Endothelial cell (in vitro differentiated cells): ENCODE data around the gene SCD. TPM values are rescaled to one million over a fixed set of nuclear protein-coding genes. Genes with fewer than 3 reads are reported as not detected.

Experiments used
- DNase-seq: peaks from one replicate; pipeline ENCODE4 v3.0.0; 2021; ENCODE audit warnings: low spot score
- H3K27ac Mint-ChIP-seq: one replicate; pipeline ENCODE4 v1.8.0; 2021; ENCODE audit warnings: mixed read lengths, inconsistent platforms; ENCODE audit not compliant: unreplicated experiment
- H3K27me3 Mint-ChIP-seq: one replicate; pipeline ENCODE4 v1.8.0; 2021; ENCODE audit warnings: mild to moderate bottlenecking, moderate library complexity, mixed read lengths, inconsistent platforms; ENCODE audit not compliant: unreplicated experiment
- H3K36me3 Mint-ChIP-seq: one replicate; pipeline ENCODE4 v1.8.0; 2021; ENCODE audit warnings: mild to moderate bottlenecking, low read depth, mixed read lengths, inconsistent platforms; ENCODE audit not compliant: unreplicated experiment
- H3K4me1 Mint-ChIP-seq: one replicate; pipeline ENCODE4 v1.8.0; 2021; ENCODE audit warnings: mild to moderate bottlenecking, mixed read lengths, inconsistent platforms; ENCODE audit not compliant: unreplicated experiment
- H3K4me3 Mint-ChIP-seq: one replicate; pipeline ENCODE4 v1.8.0; 2021; ENCODE audit warnings: mild to moderate bottlenecking, mixed read lengths, inconsistent platforms; ENCODE audit not compliant: unreplicated experiment
- H3K9me3 Mint-ChIP-seq: one replicate; pipeline ENCODE4 v1.8.0; 2021; ENCODE audit warnings: mixed read lengths, inconsistent platforms; ENCODE audit not compliant: unreplicated experiment
- total RNA-seq: library from RNA; stranded (reverse); fragmentation: NEBNext Ultra II Directional; extraction: Animal tissue kit (Norgen Biotek cat#: 25700); gene quantifications from one replicate; pipeline ENCODE4 v1.2.1, GENCODE V29; 2021; ENCODE audit not compliant: unreplicated experiment
- TF ChIP-seq, protein P1 (sequence below): fragments of 200-600 bp; sonication (generic); IDR thresholded peaks from one replicate; pipeline ENCODE4 v1.5.0; 2021; ENCODE audit warnings: antibody characterized with exemption; ENCODE audit not compliant: unreplicated experiment

SCD gene
- total RNA-seq, 1 donor from 2014 or later = 627 TPM

DNA sequence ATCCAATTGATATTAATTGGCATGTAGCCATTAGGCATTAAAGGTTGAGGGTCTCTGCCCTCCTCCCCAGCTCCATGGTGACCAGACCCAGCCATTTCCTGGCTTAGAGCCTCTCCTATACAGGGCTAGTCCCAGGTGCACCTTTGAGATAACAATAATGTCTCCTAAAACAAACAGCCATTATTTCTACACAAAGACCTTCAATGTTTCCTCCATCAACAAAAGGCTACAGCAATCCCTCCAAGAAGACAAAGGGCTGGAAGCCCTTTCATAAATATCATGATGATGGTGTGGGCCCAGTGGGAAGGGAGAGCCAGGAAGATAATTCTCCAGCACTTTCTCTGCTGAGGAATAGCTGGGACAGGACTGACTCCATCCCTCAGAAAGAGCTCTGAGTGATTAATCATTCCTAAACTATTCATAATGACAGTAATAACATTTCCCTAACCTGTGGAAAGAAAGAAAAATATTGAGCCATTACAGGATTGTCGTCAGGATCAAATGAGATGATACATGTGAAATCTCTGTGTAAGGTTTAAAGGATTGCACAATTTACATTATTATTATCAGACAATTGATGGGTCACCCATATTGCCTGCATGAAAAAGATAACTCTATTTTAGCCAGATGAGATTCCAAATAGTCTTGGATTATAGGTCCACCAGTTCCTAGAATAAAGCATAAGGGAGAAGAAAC, 27.2 kb upstream of the SCD start:
- peaks cover 23% of the 10 kb centered on the region for H3K4me1 Mint-ChIP-seq
- H3K9me3 Mint-ChIP-seq = no peaks in the 10 kb centered on the region
- peaks cover 4% of the 10 kb centered on the region for H3K27me3 Mint-ChIP-seq
- no peaks in the 10 kb centered on the region for H3K36me3 Mint-ChIP-seq
- no peak overlapping the region for H3K4me3 Mint-ChIP-seq
- TF ChIP-seq, protein P1, sequence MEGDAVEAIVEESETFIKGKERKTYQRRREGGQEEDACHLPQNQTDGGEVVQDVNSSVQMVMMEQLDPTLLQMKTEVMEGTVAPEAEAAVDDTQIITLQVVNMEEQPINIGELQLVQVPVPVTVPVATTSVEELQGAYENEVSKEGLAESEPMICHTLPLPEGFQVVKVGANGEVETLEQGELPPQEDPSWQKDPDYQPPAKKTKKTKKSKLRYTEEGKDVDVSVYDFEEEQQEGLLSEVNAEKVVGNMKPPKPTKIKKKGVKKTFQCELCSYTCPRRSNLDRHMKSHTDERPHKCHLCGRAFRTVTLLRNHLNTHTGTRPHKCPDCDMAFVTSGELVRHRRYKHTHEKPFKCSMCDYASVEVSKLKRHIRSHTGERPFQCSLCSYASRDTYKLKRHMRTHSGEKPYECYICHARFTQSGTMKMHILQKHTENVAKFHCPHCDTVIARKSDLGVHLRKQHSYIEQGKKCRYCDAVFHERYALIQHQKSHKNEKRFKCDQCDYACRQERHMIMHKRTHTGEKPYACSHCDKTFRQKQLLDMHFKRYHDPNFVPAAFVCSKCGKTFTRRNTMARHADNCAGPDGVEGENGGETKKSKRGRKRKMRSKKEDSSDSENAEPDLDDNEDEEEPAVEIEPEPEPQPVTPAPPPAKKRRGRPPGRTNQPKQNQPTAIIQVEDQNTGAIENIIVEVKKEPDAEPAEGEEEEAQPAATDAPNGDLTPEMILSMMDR = no peak
- H3K27ac Mint-ChIP-seq = peak overlapping the region; percentile 48
- no peak for DNase-seq

DNA sequence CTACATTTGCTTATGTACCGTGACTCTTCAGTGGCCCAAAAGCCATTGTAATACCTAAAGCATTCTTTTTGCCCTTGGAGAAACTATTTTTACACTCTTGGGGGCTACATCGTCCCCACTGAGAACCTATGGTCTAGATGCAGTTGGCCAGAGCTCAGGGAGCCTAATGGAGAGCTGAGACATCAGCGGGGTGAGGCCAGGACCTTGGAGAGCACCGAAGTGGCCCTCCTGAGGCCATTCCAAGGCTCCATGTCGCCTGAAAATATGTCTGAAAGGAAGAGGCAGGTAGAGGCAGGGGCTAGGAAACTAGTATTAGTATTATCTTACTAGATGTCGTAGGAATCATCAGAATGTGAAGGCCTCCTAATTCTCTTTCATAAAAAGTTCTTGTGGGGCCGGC, 21.9 kb upstream of the SCD start:
- no peak overlapping the region for H3K4me3 Mint-ChIP-seq
- H3K36me3 Mint-ChIP-seq = no peaks in the 10 kb centered on the region
- H3K4me1 Mint-ChIP-seq = peaks cover 23% of the 10 kb centered on the region
- TF ChIP-seq, protein P1 = no peak
- DNase-seq = peak; percentile 59
- no peaks in the 10 kb centered on the region for H3K9me3 Mint-ChIP-seq
- H3K27me3 Mint-ChIP-seq = peaks cover 3% of the 10 kb centered on the region
- H3K27ac Mint-ChIP-seq = no peak overlapping the region

DNA sequence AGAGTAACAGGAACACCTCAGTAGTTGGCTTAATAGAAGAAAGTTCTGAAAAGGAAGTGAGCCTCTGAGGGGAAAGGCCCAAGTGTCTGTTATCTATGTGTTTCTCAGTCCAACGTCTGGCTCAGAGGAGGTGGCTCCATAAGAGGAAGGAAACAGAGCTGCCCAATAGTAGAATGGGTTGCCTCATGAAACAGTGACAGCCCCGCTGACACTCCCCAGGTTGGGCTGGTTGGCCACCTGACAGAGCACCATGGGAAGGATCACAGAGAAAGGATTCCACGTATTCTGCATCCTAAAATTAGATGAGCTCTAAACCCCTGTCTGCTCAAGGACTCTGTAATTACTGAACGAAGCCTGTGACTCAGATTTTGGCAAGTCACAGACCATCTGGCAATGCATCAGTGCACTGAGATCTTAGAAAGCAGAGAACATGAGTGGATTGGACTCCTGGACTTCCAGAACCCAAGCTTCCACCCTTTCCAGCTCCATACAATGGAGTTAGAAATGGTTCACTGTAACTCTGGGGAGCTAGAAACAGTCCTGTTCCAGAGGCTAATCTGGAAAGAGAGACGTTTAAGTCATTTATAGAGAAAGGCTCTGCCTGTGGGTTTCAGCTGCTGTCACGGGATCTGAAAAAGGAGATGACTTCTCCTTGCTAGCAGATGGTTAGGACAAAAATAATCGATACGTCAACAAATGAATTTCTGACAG, 19.9 kb upstream of the SCD start:
- Mint-ChIP-seq H3K27me3 (peaks cover 3% of the 10 kb centered on the region), H3K27ac (no peak overlapping the region), H3K4me1 (peaks cover 19% of the 10 kb centered on the region), H3K9me3 (no peaks in the 10 kb centered on the region), H3K36me3 (no peaks in the 10 kb centered on the region), H3K4me3 (no peak overlapping the region)
- DNase-seq = no peak
- TF ChIP-seq, protein P1 = no peak

DNA sequence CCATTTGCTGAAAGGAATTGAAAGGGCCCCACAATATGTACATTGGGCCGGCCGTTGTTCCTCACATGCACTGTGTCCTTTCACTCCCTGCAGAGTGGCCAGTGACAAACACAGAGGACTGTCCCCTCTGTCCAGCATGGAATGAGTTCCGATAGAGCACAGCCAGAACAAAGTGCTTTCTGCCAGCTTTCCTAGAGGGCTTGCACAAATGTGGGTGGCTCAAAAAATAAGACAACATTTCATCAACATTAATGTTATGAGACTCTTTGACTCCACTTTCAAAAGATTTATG, 19.4 kb upstream of the SCD start:
- Mint-ChIP-seq H3K4me3 (no peak overlapping the region), H3K9me3 (no peaks in the 10 kb centered on the region), H3K27ac (no peak overlapping the region), H3K36me3 (no peaks in the 10 kb centered on the region), H3K4me1 (peaks cover 19% of the 10 kb centered on the region), H3K27me3 (peaks cover 3% of the 10 kb centered on the region)
- TF ChIP-seq, protein P1 = no peak
- DNase-seq = no peak

DNA sequence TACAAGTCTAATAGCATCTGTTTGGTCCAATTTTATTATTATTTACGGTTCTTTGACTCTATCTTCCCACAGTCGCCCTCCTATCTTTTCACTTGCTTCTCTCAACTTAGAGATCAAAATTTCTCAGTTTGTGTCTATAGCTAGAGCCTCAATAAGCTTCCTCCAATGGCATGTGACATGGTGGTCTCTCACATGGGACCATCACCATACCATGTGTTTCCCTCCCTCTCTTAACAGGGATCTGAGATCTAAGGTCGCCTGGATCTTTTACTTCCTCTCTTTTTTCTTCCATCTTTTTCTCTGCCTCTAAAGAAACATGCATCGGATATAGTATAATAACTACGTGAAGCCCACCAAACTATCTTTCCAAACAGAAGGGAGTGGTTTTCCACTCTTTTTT, 18.8 kb upstream of the SCD start:
- Mint-ChIP-seq H3K9me3 (no peaks in the 10 kb centered on the region), H3K27me3 (peaks cover 3% of the 10 kb centered on the region), H3K36me3 (no peaks in the 10 kb centered on the region)

More for the DNA sequence above, 18.8 kb upstream of the SCD start:
- TF ChIP-seq, protein P1 = no peak
- no peak for DNase-seq
- H3K4me1 Mint-ChIP-seq = peaks cover 23% of the 10 kb centered on the region
- no peak overlapping the region for H3K27ac Mint-ChIP-seq
- H3K4me3 Mint-ChIP-seq = no peak overlapping the region
